H9 (cell line): Measurements from ENCODE around the gene ECHS1. TPM values are rescaled to one million over a fixed set of nuclear protein-coding genes. Genes with fewer than 3 reads are reported as not detected.

Source experiments
- DNase-seq: peaks from one replicate; pipeline ENCODE4 v3.0.0-alpha.2; 2017
- H2AFZ ChIP-seq: one replicate; pipeline ENCODE4 v1.6.1; 2013; ENCODE audit warnings: mild to moderate bottlenecking, low read length, control low read depth, moderate library complexity
- H2AK5ac ChIP-seq: 2 replicates; pipeline ENCODE4 v1.6.1; 2013; ENCODE audit warnings: low read length, control low read depth, mixed read lengths; ENCODE audit not compliant: insufficient read length
- H2BK120ac ChIP-seq: one replicate; pipeline ENCODE4 v1.6.1; 2013; ENCODE audit warnings: low read depth, mild to moderate bottlenecking, low read length, control low read depth, inconsistent platforms; ENCODE audit not compliant: poor library complexity, severe bottlenecking
- H2BK12ac ChIP-seq: 2 replicates; pipeline ENCODE4 v1.6.1; 2013; ENCODE audit warnings: low read length, control low read depth, mixed read lengths, low read depth; ENCODE audit not compliant: insufficient read length
- H2BK15ac ChIP-seq: 2 replicates; pipeline ENCODE4 v1.6.1; 2013; ENCODE audit warnings: low read depth, low read length, control low read depth
- H2BK20ac ChIP-seq: one replicate; pipeline ENCODE4 v1.6.1; 2013; ENCODE audit warnings: low read depth, mild to moderate bottlenecking, low read length, control low read depth, inconsistent platforms; ENCODE audit not compliant: poor library complexity, severe bottlenecking
- H2BK5ac ChIP-seq: 2 replicates; pipeline ENCODE4 v1.6.1; 2013; ENCODE audit warnings: low read length, control low read depth, mixed read lengths; ENCODE audit not compliant: insufficient read length
- H3K14ac ChIP-seq: 2 replicates; pipeline ENCODE4 v1.6.1; 2013; ENCODE audit warnings: low read length, control low read depth; ENCODE audit not compliant: insufficient read depth
- H3K18ac ChIP-seq: 2 replicates; pipeline ENCODE4 v1.6.1; 2013; ENCODE audit warnings: low read depth, mild to moderate bottlenecking, mixed read lengths, low read length, control low read depth; ENCODE audit not compliant: insufficient read length
- H3K23ac ChIP-seq: 2 replicates; pipeline ENCODE4 v1.6.1; 2013; ENCODE audit warnings: low read length, control low read depth, mixed read lengths, low read depth; ENCODE audit not compliant: insufficient read length
- H3K23me2 ChIP-seq: 2 replicates; pipeline ENCODE4 v1.6.1; 2013; ENCODE audit warnings: low read depth, mild to moderate bottlenecking, mixed read lengths, low read length, control low read depth; ENCODE audit not compliant: insufficient read length, poor library complexity, severe bottlenecking
- H3K27ac ChIP-seq: 2 replicates; pipeline ENCODE4 v1.5.1; 2013; ENCODE audit warnings: low read length, control low read depth, mixed read lengths, low read depth; ENCODE audit not compliant: insufficient read length
- H3K27me3 ChIP-seq: 2 replicates; pipeline ENCODE4 v1.6.1; 2013; ENCODE audit warnings: low read length, control low read depth, inconsistent platforms; ENCODE audit not compliant: insufficient read depth
- H3K4ac ChIP-seq: 2 replicates; pipeline ENCODE4 v1.6.1; 2013; ENCODE audit warnings: low read depth, mild to moderate bottlenecking, control low read depth, inconsistent platforms, low read length, moderate library complexity
- H3K4me1 ChIP-seq: 2 replicates; pipeline ENCODE4 v1.6.1; 2013; ENCODE audit warnings: low read length, control low read depth, inconsistent platforms; ENCODE audit not compliant: insufficient read depth
- H3K4me2 ChIP-seq: 2 replicates; pipeline ENCODE4 v1.6.1; 2013; ENCODE audit warnings: low read length, control low read depth, mixed read lengths; ENCODE audit not compliant: insufficient read length, insufficient read depth
- H3K56ac ChIP-seq: 2 replicates; pipeline ENCODE4 v1.6.1; 2013; ENCODE audit warnings: low read depth, mild to moderate bottlenecking, mixed read lengths, low read length, control low read depth; ENCODE audit not compliant: insufficient read length
- H3K79me1 ChIP-seq: 2 replicates; pipeline ENCODE4 v1.6.1; 2013; ENCODE audit warnings: low read depth, mild to moderate bottlenecking, moderate library complexity, low read length, control low read depth, inconsistent platforms; ENCODE audit not compliant: insufficient read depth, poor library complexity, severe bottlenecking
- H3K79me2 ChIP-seq: 2 replicates; pipeline ENCODE4 v1.6.1; 2013; ENCODE audit warnings: low read length, control low read depth, inconsistent platforms; ENCODE audit not compliant: insufficient read depth
- H3K9ac ChIP-seq: 2 replicates; pipeline ENCODE4 v1.6.1; 2013; ENCODE audit warnings: low read length, control low read depth, mixed read lengths; ENCODE audit not compliant: insufficient read length; ENCODE audit errors: extremely low read depth
- H3K9me3 ChIP-seq: one replicate; pipeline ENCODE4 v1.6.1; 2013; ENCODE audit warnings: low read depth, low read length, inconsistent platforms; ENCODE audit not compliant: control insufficient read depth
- H3T11ph ChIP-seq: one replicate; pipeline ENCODE4 v1.6.1; 2013; ENCODE audit warnings: mild to moderate bottlenecking, low read length, control low read depth, inconsistent platforms
- H4K20me1 ChIP-seq: one replicate; pipeline ENCODE4 v1.6.1; 2013; ENCODE audit not compliant: control insufficient read depth, insufficient read length, insufficient read depth
- H4K5ac ChIP-seq: 2 replicates; pipeline ENCODE4 v1.6.1; 2013; ENCODE audit warnings: low read depth, mild to moderate bottlenecking, mixed read lengths, low read length, control low read depth; ENCODE audit not compliant: insufficient read length
- H4K8ac ChIP-seq: replicated peaks from 2 replicates; pipeline ENCODE4 v1.6.1; 2013; ENCODE audit warnings: low read length, control low read depth, mixed read lengths, low read depth; ENCODE audit not compliant: insufficient read length
- H4K91ac ChIP-seq: 2 replicates; pipeline ENCODE4 v1.6.1; 2013; ENCODE audit warnings: low read depth, mild to moderate bottlenecking, moderate library complexity, mixed read lengths, low read length, control low read depth; ENCODE audit not compliant: insufficient read length
- H3K27ac Mint-ChIP-seq, 3 experiments: 2 replicates in 2 of 3; 3 replicates in 1 of 3; pipeline ENCODE4 v1.8.0; 2020 to 2021; ENCODE audit warnings: mixed read lengths in 3 of 3, mild to moderate bottlenecking in 1 of 3, moderate library complexity in 1 of 3
- H3K27me3 Mint-ChIP-seq: 2 replicates; pipeline ENCODE4 v1.8.0; 2021; ENCODE audit warnings: low read depth, mild to moderate bottlenecking, moderate library complexity, mixed read lengths
- H3K36me3 Mint-ChIP-seq, 3 experiments: 2 replicates in 2 of 3; 3 replicates in 1 of 3; pipeline ENCODE4 v1.8.0; 2020 to 2021; ENCODE audit warnings: low read depth in 3 of 3, mixed read lengths in 3 of 3; ENCODE audit not compliant: insufficient read depth in 1 of 3
- H3K4me1 Mint-ChIP-seq, 2 experiments: 2 replicates each; pipeline ENCODE4 v1.8.0; 2020; ENCODE audit warnings: mixed read lengths in 2 of 2
- H3K4me3 Mint-ChIP-seq, 2 experiments: 2 replicates in 1 of 2; 3 replicates in 1 of 2; pipeline ENCODE4 v1.8.0; 2020 to 2021; ENCODE audit warnings: mild to moderate bottlenecking in 2 of 2, mixed read lengths in 2 of 2, moderate library complexity in 1 of 2
- H3K9me3 Mint-ChIP-seq, 2 experiments: 2 replicates in 1 of 2; 3 replicates in 1 of 2; pipeline ENCODE4 v1.8.0; 2020; ENCODE audit warnings: mild to moderate bottlenecking in 2 of 2, mixed read lengths in 2 of 2, moderate library complexity in 1 of 2
- CTCF ChIP-seq: fragments of 200-600 bp; sonication (generic); conservative IDR thresholded peaks from 3 replicates; pipeline ENCODE4 v1.8.0; 2021; ENCODE audit warnings: antibody characterized with exemption, mild to moderate bottlenecking
- WGBS: extraction: QIAGEN DNeasy Blood & Tissue Kit; methylation state at CpG from one replicate; pipeline ENCODE4 v1.1.7; 2013; ENCODE audit warnings: missing lambda C conversion rate, low lambda C conversion rate, mixed read lengths; ENCODE audit not compliant: insufficient read length; ENCODE audit errors: extremely low coverage; 5-methylcytosine and 5-hydroxymethylcytosine counted together
- total RNA-seq: library from RNA; stranded (reverse); gene quantifications from 2 replicates; pipeline ENCODE4 v1.2.1, GENCODE V29; 2021

The ECHS1 gene
- total RNA-seq, 1 experiment from 2014 or later = 94.1 TPM

GRCh38 chr10:133313192-133313591, 60.0 kb downstream of the ECHS1 start:
- H4K20me1 ChIP-seq = no peaks in the 10 kb centered on the region
- no peak overlapping the region for H2BK5ac ChIP-seq
- H4K91ac ChIP-seq = no peak overlapping the region
- H3K4me2 ChIP-seq = no peak overlapping the region
- H2BK20ac ChIP-seq = no peak overlapping the region
- no peak for DNase-seq
- H3K4me1 ChIP-seq = no peaks in the 10 kb centered on the region
- H4K8ac ChIP-seq = no peak overlapping the region
- H2BK12ac ChIP-seq = no peak overlapping the region
- no peak overlapping the region for H2BK15ac ChIP-seq
- no peak overlapping the region for H2BK120ac ChIP-seq
- no peak overlapping the region for H3K4ac ChIP-seq
- Mint-ChIP-seq H3K27ac (no peak overlapping the region), H3K9me3 (no peaks in the 10 kb centered on the region; a peak in 2 of 5 replicates), H3K4me1 (peaks cover 2 to 9% of the 10 kb centered on the region in 2 experiments; a peak in 2 of 4 replicates), H3K4me3 (no peak overlapping the region), H3K36me3 (peaks cover 4 to 34% (median 23%) of the 10 kb centered on the region in 3 experiments; a peak in 6 of 7 replicates), H3K27me3 (peaks cover 2% of the 10 kb centered on the region)
- no CpG with 5 or more reads among the region's 4 CpGs for WGBS
- H3K79me1 ChIP-seq = no peaks in the 10 kb centered on the region
- no peaks in the 10 kb centered on the region for H3K27me3 ChIP-seq
- H4K5ac ChIP-seq = no peak overlapping the region
- H3K9me3 ChIP-seq = no peaks in the 10 kb centered on the region
- no peak overlapping the region for H3K18ac ChIP-seq
- no peak overlapping the region for H2AFZ ChIP-seq
- H3K27ac ChIP-seq = no peak overlapping the region
- no peak overlapping the region for H3K56ac ChIP-seq
- H3K23ac ChIP-seq = no peak overlapping the region
- H2AK5ac ChIP-seq = no peak overlapping the region
- no peak overlapping the region for H3T11ph ChIP-seq
- no peak overlapping the region for H3K14ac ChIP-seq
- H3K9ac ChIP-seq = no peak overlapping the region
- no peak for TF ChIP-seq CTCF
- peaks cover 4% of the 10 kb centered on the region for H3K23me2 ChIP-seq
- no peaks in the 10 kb centered on the region for H3K79me2 ChIP-seq
